Measurements from ENCODE around the gene PNMA8B.
"Not testable (repeated sequence)": the region's sequence is repeated elsewhere in the genome, so short reads cannot be mapped to it uniquely, and the experiment has no call there.

PNMA8B gene

GRCh38 chr19:46495786-46496099 lies at the start of gene PNMA8B:
TSS of gene PNMA8B (minus strand) at chr19:46495867. CDS start at chr19:46495465, 402 bp downstream.
- no peak for DNase-seq

- no peak for DNase-seq
Measured at GRCh38 chr19:46544651-46545050, 49.0 kb upstream of the PNMA8B start.

GRCh38 chr19:46542428-46543230 lies 47.0 kb upstream of the PNMA8B start:
- DNase-seq: peak; percentile 97

- DNase-seq: peak; percentile 74
Measured at GRCh38 chr19:46537136-46538097, 41.8 kb upstream of the PNMA8B start.

GRCh38 chr19:46536391-46536790 lies 40.7 kb upstream of the PNMA8B start:
- no peak for DNase-seq

- DNase-seq: no peak
Measured at GRCh38 chr19:46533621-46534081, 38.0 kb upstream of the PNMA8B start.

GRCh38 chr19:46533078-46533620 lies 37.5 kb upstream of the PNMA8B start:
- DNase-seq: no peak

- DNase-seq: no peak
Measured at GRCh38 chr19:46530636-46531035, 35.0 kb upstream of the PNMA8B start.

GRCh38 chr19:46529622-46530451 lies 34.2 kb upstream of the PNMA8B start:
- peak; percentile 80 for DNase-seq

- DNase-seq: no peak
Measured at GRCh38 chr19:46528601-46529590, 33.2 kb upstream of the PNMA8B start.

- DNase-seq: not testable (repeated sequence)
Measured at GRCh38 chr19:46526801-46527200, 31.1 kb upstream of the PNMA8B start.

GRCh38 chr19:46524308-46524707 lies 28.6 kb upstream of the PNMA8B start:
- no peak for DNase-seq

GRCh38 chr19:46522988-46523387 lies 27.3 kb upstream of the PNMA8B start:
- peak; percentile 53 for DNase-seq

- DNase-seq: no peak
Measured at GRCh38 chr19:46521241-46521868, 25.7 kb upstream of the PNMA8B start.

GRCh38 chr19:46520616-46521015 lies 24.9 kb upstream of the PNMA8B start:
- no peak for DNase-seq

- DNase-seq: no peak
Measured at GRCh38 chr19:46517471-46517870, 21.8 kb upstream of the PNMA8B start.

GRCh38 chr19:46515879-46516350 lies 20.2 kb upstream of the PNMA8B start:
- peak; percentile 74 for DNase-seq

GRCh38 chr19:46515290-46515609 lies 19.6 kb upstream of the PNMA8B start:
- DNase-seq: no peak

- no peak for DNase-seq
Measured at GRCh38 chr19:46514589-46515289, 19.1 kb upstream of the PNMA8B start.
